ENCODE measurements around the gene CPLX4. TPM values are rescaled to one million over a fixed set of nuclear protein-coding genes. Genes with fewer than 3 reads are reported as not detected.

Gene CPLX4
- total RNA-seq, 1 experiment from 2014 or later = not detected

- DNase-seq (ENCODE audit: low spot score) (no peak), ATAC-seq (no peak)
- Mint-ChIP-seq H3K27ac (no peak overlapping the region), H3K36me3 (peaks cover 80% of the 10 kb centered on the region), H3K27me3 (ENCODE audit: low read depth) (no peaks in the 10 kb centered on the region), H3K4me1 (peaks cover 9% of the 10 kb centered on the region), H3K4me3 (no peak overlapping the region), H3K9me3 (peaks cover 7% of the 10 kb centered on the region)
- TF ChIP-seq ATF1 (CRISPR knock-in tag; IDR thresholded peaks at IDR 0.05) (no peak), NR2C2 (CRISPR knock-in tag; IDR thresholded peaks at IDR 0.05) (no peak), FOXJ3 (CRISPR knock-in tag; IDR thresholded peaks at IDR 0.05; ENCODE audit: borderline replicate concordance) (no peak), ETV6 (CRISPR knock-in tag; IDR thresholded peaks at IDR 0.05) (no peak), HMGXB4 (CRISPR knock-in tag; IDR thresholded peaks at IDR 0.05) (no peak), SOX15 (CRISPR knock-in tag; IDR thresholded peaks at IDR 0.05) (no peak), JAZF1 (CRISPR knock-in tag; IDR thresholded peaks at IDR 0.05) (no peak), SMAD4 (CRISPR knock-in tag; IDR thresholded peaks at IDR 0.05) (no peak), USF2 (CRISPR knock-in tag; IDR thresholded peaks at IDR 0.05) (no peak), ZNF317 (CRISPR knock-in tag; IDR thresholded peaks at IDR 0.05; ENCODE audit: borderline replicate concordance, low read depth) (no peak), TEAD1 (CRISPR knock-in tag; IDR thresholded peaks at IDR 0.05) (no peak), ZNF671 (CRISPR knock-in tag; IDR thresholded peaks at IDR 0.05) (no peak), ZNF532 (CRISPR knock-in tag; IDR thresholded peaks at IDR 0.05; ENCODE audit: borderline replicate concordance) (no peak), KAT7 (CRISPR knock-in tag; IDR thresholded peaks at IDR 0.05; ENCODE audit: borderline replicate concordance) (no peak), CBFB (CRISPR knock-in tag; IDR thresholded peaks at IDR 0.05; ENCODE audit: low read depth) (no peak), ERG (CRISPR knock-in tag; IDR thresholded peaks at IDR 0.05) (no peak), E2F5 (CRISPR knock-in tag; IDR thresholded peaks at IDR 0.05) (no peak), FOXP4 (CRISPR knock-in tag; IDR thresholded peaks at IDR 0.05) (no peak), NR1H2 (CRISPR knock-in tag; IDR thresholded peaks at IDR 0.05) (no peak), SMAD3 (CRISPR knock-in tag; IDR thresholded peaks at IDR 0.05; ENCODE audit: borderline replicate concordance) (no peak)
- ChIA-PET POLR2A (no interaction called here), CTCF (interaction anchor here (1.6 kb wide), 1 partner anchor 58 kb away, joined by 6 read pairs; no protein-coding TSS in a partner anchor)
Observed at GRCh38 chr18:59344996-59345395, 26.5 kb upstream of the CPLX4 start.
